ENCODE results near the gene PLXDC1. TPM values are rescaled to one million over a fixed set of nuclear protein-coding genes. Genes with fewer than 3 reads are reported as not detected.

Gene PLXDC1
- total and polyA plus RNA-seq, 2 of the 13 experiments (the other 11 are each of a cell fraction or from before 2014, with no cell fraction given) = not detected

DNA sequence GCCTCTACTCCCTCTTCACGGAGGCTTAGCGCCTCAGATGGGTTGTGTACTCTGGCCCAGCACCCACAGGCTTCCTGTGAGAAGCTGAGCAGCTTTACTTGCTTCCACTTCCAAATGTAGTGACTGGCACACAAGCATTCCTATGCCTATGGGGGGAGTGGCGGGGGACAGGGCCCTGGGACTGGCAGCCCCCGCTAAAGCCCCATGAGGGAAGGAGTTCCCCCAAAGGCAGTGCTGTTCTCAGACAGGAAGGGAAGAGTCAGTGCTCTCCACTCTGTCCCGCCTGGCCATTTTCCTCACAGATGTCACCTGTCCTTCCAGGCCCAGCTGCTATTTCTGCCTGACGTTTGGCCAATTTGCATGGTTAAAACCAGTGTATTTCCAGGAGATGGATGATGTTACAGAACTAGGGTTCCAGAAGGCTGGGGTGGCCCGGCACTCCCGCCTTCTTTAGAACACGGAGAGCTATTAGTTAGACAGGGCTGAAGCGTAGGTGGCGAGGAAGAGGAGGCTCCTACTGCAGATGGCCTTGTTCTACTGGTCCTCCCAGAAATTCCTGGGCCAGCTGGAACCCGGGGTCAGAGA, 100.3 kb downstream of the PLXDC1 start:
- no peak overlapping the region for H3K27ac ChIP-seq (ENCODE audit: extremely low read length, insufficient read depth, low read length)
- ChIA-PET POLR2A (interaction anchor here (0.6 kb wide), 1 partner anchor 531 kb away, joined by 4 read pairs; no protein-coding TSS in a partner anchor), CTCF (ENCODE audit: low intra/inter-chr PET ratio, low total read pairs) (no interaction called here)
- peaks cover 2 to 32% of the 10 kb centered on the region in 2 experiments; a peak in 3 of 5 replicates for H3K27me3 ChIP-seq (ENCODE audit: control insufficient read depth in 1 of 2, insufficient read depth in 2 of 2, low read length in 2 of 2)
- no peaks in the 10 kb centered on the region for H4K20me1 ChIP-seq (ENCODE audit: insufficient read depth, low read length)
- no peak; the same call in 2 of the 3 replicates for ATAC-seq
- intact Hi-C loops (cut with micrococcal nuclease; ENCODE audit: unreplicated experiment) (no loop called here), in situ Hi-C loops (cut with HindIII; ENCODE audit: extremely low pct_ligation_motif_present, low pct_unique_long_range_greater_than_20kb) (no loop called here)
- H3K4me1 ChIP-seq (ENCODE audit: insufficient read depth, low read length) = peaks cover 13% of the 10 kb centered on the region; the same call in 1 of the 2 replicates
- no peak overlapping the region for H3K9ac ChIP-seq (ENCODE audit: insufficient read depth, low read depth, low read length)
- no peak for FAIRE-seq
- peaks cover 27% of the 10 kb centered on the region for H3K9me3 ChIP-seq (ENCODE audit: low read length)
- WGBS (ENCODE audit: low lambda C conversion rate) = 12% methylated on average over 11 of the region's 12 CpGs
- H3K4me2 ChIP-seq (ENCODE audit: low read depth, low read length) = no peak overlapping the region
- H3K4me3 ChIP-seq (replicated peaks in 1 of 3; ENCODE audit: insufficient read depth in 1 of 3, low read depth in 2 of 3, low read length in 3 of 3) = no peak overlapping the region
- TF ChIP-seq ZNF619 (CRISPR knock-in tag; IDR thresholded peaks at IDR 0.05) = no peak
- no peak for TF ChIP-seq ZNF337 (CRISPR knock-in tag; IDR thresholded peaks at IDR 0.05; ENCODE audit: borderline replicate concordance, low read depth)
- no peak for TF ChIP-seq NPAS2 (CRISPR knock-in tag; IDR thresholded peaks at IDR 0.05; ENCODE audit: borderline replicate concordance)
- TF ChIP-seq, protein P1, sequence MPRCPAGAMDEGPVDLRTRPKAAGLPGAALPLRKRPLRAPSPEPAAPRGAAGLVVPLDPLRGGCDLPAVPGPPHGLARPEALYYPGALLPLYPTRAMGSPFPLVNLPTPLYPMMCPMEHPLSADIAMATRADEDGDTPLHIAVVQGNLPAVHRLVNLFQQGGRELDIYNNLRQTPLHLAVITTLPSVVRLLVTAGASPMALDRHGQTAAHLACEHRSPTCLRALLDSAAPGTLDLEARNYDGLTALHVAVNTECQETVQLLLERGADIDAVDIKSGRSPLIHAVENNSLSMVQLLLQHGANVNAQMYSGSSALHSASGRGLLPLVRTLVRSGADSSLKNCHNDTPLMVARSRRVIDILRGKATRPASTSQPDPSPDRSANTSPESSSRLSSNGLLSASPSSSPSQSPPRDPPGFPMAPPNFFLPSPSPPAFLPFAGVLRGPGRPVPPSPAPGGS (CRISPR knock-in tag; IDR thresholded peaks at IDR 0.05) = no peak
- TF ChIP-seq, protein P2, sequence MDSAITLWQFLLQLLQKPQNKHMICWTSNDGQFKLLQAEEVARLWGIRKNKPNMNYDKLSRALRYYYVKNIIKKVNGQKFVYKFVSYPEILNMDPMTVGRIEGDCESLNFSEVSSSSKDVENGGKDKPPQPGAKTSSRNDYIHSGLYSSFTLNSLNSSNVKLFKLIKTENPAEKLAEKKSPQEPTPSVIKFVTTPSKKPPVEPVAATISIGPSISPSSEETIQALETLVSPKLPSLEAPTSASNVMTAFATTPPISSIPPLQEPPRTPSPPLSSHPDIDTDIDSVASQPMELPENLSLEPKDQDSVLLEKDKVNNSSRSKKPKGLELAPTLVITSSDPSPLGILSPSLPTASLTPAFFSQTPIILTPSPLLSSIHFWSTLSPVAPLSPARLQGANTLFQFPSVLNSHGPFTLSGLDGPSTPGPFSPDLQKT (CRISPR knock-in tag; IDR thresholded peaks at IDR 0.05; ENCODE audit: borderline replicate concordance) = no peak
- TF ChIP-seq ZNF558 (CRISPR knock-in tag; IDR thresholded peaks at IDR 0.05; ENCODE audit: borderline replicate concordance) = no peak
- no peak for TF ChIP-seq JUND (CRISPR knock-in tag; IDR thresholded peaks at IDR 0.05)
- TF ChIP-seq HNRNPK (IDR thresholded peaks at IDR 0.05; ENCODE audit: low read depth, low read length, poor library complexity, severe bottlenecking) = no peak
- DNase-seq (ENCODE audit: low spot score) = no peak
- no peaks in the 10 kb centered on the region for H3K36me3 ChIP-seq (replicated peaks in 1 of 2; ENCODE audit: control insufficient read depth in 1 of 2, insufficient read depth in 2 of 2, low read length in 2 of 2)
- BruUV-seq (replicated peaks) = no TSS peak
- H3K79me2 ChIP-seq (ENCODE audit: insufficient read depth, low read length) = no peaks in the 10 kb centered on the region
- H2AFZ ChIP-seq (ENCODE audit: low read length) = no peak overlapping the region
